Measurements from ENCODE around the gene TPBGL. TPM values are rescaled to one million over a fixed set of nuclear protein-coding genes. Genes with fewer than 3 reads are reported as not detected.

The TPBGL gene
- total and polyA plus RNA-seq, 2 donors (not counting 3 experiments of a cell fraction or from before 2014, with no cell fraction given) = not detected

DNA sequence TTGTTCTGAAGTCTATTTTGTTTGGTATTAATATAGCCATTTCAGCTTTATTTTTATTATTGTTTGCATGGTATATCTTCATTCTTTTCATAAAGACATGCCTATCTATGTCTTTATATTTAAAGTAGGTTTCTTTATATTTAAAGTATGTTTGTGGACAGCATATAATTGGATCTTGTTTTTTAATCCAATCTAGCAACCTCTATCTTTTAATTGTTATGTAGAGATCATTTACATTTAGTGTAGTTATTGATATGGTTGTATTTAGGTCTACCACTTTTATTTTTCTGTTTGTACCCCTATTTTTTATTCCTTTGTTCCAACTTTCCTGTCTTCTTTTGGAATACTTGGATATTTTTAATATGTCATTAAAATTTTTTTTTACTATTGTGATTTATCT, 13.8 kb downstream of the TPBGL start:
- dilution Hi-C loops (cut with MboI; ENCODE audit: extremely low pct_ligation_motif_present, low sequenced_read_pairs) (no loop called here), intact Hi-C loops (cut with micrococcal nuclease) (no loop called here)
- Histone ChIP-seq H3K4me2 (ENCODE audit: insufficient read depth, low read length) (no peak overlapping the region), H3K4me3 (replicated peaks in 1 of 3; ENCODE audit: insufficient read depth in 1 of 3, low read depth in 1 of 3, low read length in 3 of 3) (no peak overlapping the region), H3K36me3 (ENCODE audit: control insufficient read depth in 2 of 2, extremely low read depth in 1 of 2, insufficient read depth in 2 of 2, low read length in 2 of 2) (no peaks in the 10 kb centered on the region), H2AFZ (ENCODE audit: low read depth, low read length) (no peak overlapping the region), H3K9ac (replicated peaks; ENCODE audit: extremely low read depth, insufficient read depth, low read length) (no peak overlapping the region), H4K20me1 (replicated peaks; ENCODE audit: control insufficient read depth, extremely low read depth, insufficient read depth, low read length) (no peaks in the 10 kb centered on the region), H3K79me2 (ENCODE audit: control insufficient read depth, insufficient read depth, low read length) (no peaks in the 10 kb centered on the region), H3K27ac (ENCODE audit: insufficient read depth, low read depth, low read length) (no peak overlapping the region), H3K27me3 (ENCODE audit: control insufficient read depth in 2 of 2, insufficient read depth in 2 of 2, low read length in 2 of 2) (peaks cover 11 to 38% of the 10 kb centered on the region in 2 experiments), H3K9me1 (replicated peaks; ENCODE audit: control insufficient read depth, extremely low read depth, insufficient read depth, low read length) (no peaks in the 10 kb centered on the region), H3K9me3 (replicated peaks; ENCODE audit: control insufficient read depth, insufficient read depth, low read length) (no peaks in the 10 kb centered on the region), H3K4me1 (ENCODE audit: control insufficient read depth, extremely low read depth, insufficient read depth, low read length) (no peaks in the 10 kb centered on the region)
- no peak for TF ChIP-seq POLR2AphosphoS5 (IDR thresholded peaks at IDR 0.05; ENCODE audit: insufficient read depth, low read depth, low read length)
- no peak for TF ChIP-seq MYC (IDR thresholded peaks at IDR 0.05; ENCODE audit: low read depth, low read length)
- TF ChIP-seq CTCF (IDR thresholded peaks at IDR 0.05; ENCODE audit: extremely low read depth in 1 of 2, insufficient read depth in 1 of 2, low read depth in 1 of 2, low read length in 2 of 2) = no peak
- TF ChIP-seq JUN (IDR thresholded peaks at IDR 0.05; ENCODE audit: borderline replicate concordance, insufficient read depth, insufficient read length, low read depth) = no peak
- no peak for TF ChIP-seq EZH2 (IDR thresholded peaks at IDR 0.05; ENCODE audit: borderline replicate concordance, low read depth, low read length, severe bottlenecking)
- TF ChIP-seq FOS (IDR thresholded peaks at IDR 0.05; ENCODE audit: borderline replicate concordance, insufficient read depth, low read length) = no peak
- TF ChIP-seq, protein P1, sequence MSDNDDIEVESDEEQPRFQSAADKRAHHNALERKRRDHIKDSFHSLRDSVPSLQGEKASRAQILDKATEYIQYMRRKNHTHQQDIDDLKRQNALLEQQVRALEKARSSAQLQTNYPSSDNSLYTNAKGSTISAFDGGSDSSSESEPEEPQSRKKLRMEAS (IDR thresholded peaks at IDR 0.05; ENCODE audit: insufficient read depth, insufficient read length) = no peak
- no peak for TF ChIP-seq POLR2A (IDR thresholded peaks at IDR 0.05; ENCODE audit: low read depth, low read length)
- no peak for TF ChIP-seq GATA2 (IDR thresholded peaks at IDR 0.05; ENCODE audit: insufficient read depth, insufficient read length, low read depth, low read length)
- ChIA-PET POLR2A (no interaction called here), CTCF (interaction anchor here (1.0 to 1.8 kb wide), 3 partner anchors 50 to 114 kb away, joined by 3 to 7 read pairs (median 4); no protein-coding TSS in a partner anchor)
- no peak for DNase-seq (ENCODE audit: low read depth, low spot score)
- BruUV-seq (replicated peaks) = no TSS peak
- no peak for FAIRE-seq

Measured in endothelial cell of umbilical vein (primary cell).